Kidney (tissue), 14 donors: Measurements from ENCODE around the gene RERE. TPM values are rescaled to one million over a fixed set of nuclear protein-coding genes. Genes with fewer than 3 reads are reported as not detected.

Experiments
- DNase-seq, 5 donors: peaks; one replicate each; pipeline ENCODE4 v3.0.0-alpha.2; 2013 to 2020
- FAIRE-seq: peaks from 2 replicates; lab custom pipeline; 2012; peaks lifted over from hg19 to GRCh38; lab: Jason Lieb, UNC
- H3K27ac ChIP-seq, 2 donors: one replicate each; pipeline ENCODE4 v1.7.0; 2013; ENCODE audit warnings: low read depth in 2 of 2, low read length in 2 of 2, inconsistent platforms in 1 of 2
- H3K27me3 ChIP-seq: one replicate; pipeline ENCODE4 v1.7.1; 2013; ENCODE audit warnings: low read length, inconsistent platforms; ENCODE audit not compliant: control insufficient read depth, insufficient read depth
- H3K36me3 ChIP-seq, 3 donors: one replicate each; pipeline versions ENCODE4 v1.7.0 to v1.7.1; 2013; ENCODE audit warnings: low read length in 3 of 3, control low read depth in 1 of 3, inconsistent platforms in 1 of 3; ENCODE audit not compliant: insufficient read depth in 3 of 3, control insufficient read depth in 2 of 3
- H3K4me1 ChIP-seq, 3 donors: one replicate each; pipeline versions ENCODE4 v1.7.0 to v1.7.1; 2013; ENCODE audit warnings: low read length in 3 of 3, inconsistent platforms in 1 of 3, low read depth in 1 of 3; ENCODE audit not compliant: control insufficient read depth in 2 of 3, insufficient read depth in 2 of 3
- H3K4me3 ChIP-seq, 3 donors: one replicate each; pipeline versions ENCODE4 v1.7.0 to v1.8.1; 2013; ENCODE audit warnings: low read length in 3 of 3, control low read depth in 1 of 3, inconsistent platforms in 1 of 3
- H3K9ac ChIP-seq, 3 donors: one replicate each; pipeline versions ENCODE4 v1.7.0 to v1.7.1; 2013; ENCODE audit warnings: low read length in 3 of 3, control low read depth in 1 of 3, inconsistent platforms in 1 of 3
- H3K9me3 ChIP-seq, 3 donors: one replicate each; pipeline versions ENCODE4 v1.7.0 to v1.7.1; 2013; ENCODE audit warnings: low read length in 3 of 3, control low read depth in 1 of 3, inconsistent platforms in 1 of 3; ENCODE audit not compliant: control insufficient read depth in 2 of 3, insufficient read depth in 1 of 3
- intact Hi-C: fragments of 100-400 bp; cut with DNase I; formaldehyde crosslinking; loops from one replicate; pipeline ENCODE4 v1.11.1; 2022
- polyA plus RNA-seq: library from polyadenylated mRNA; stranded (reverse); fragments of 350-450 nt; fragmentation: Illumina TruSeq; extraction: RNeasy Lipid Tissue Mini Kit (QIAGEN cat#74804); gene quantifications from one replicate; pipeline ENCODE4 v1.2.3, GENCODE V29; 2014; ENCODE audit warnings: low read depth, low replicate concordance; ENCODE audit not compliant: insufficient read depth
- total RNA-seq: library from RNA; stranded (reverse); fragmentation: NEBNext Ultra II Directional; extraction: Animal tissue kit (Norgen Biotek cat#: 25700); gene quantifications from one replicate; pipeline ENCODE4 v1.2.1, GENCODE V29; 2021
- TF ChIP-seq, protein P1 (sequence below): IDR thresholded peaks from 3 replicates; pipeline ENCODE4 v1.5.1; 2012; ENCODE audit warnings: mild to moderate bottlenecking, moderate library complexity, borderline replicate concordance; ENCODE audit not compliant: insufficient read depth; ENCODE audit errors: extremely low read depth
- donor health status: control.
- donor health status: control.
- donor health status: control.
- donor health status: control.
- donor health status: control.
- donor health status: DM: yes; HTN: yes; CAD: no.
- donor health status: Normal renal cell carcinoma (clear cell type).

RERE gene
- total and polyA plus RNA-seq, 2 donors from 2014 or later = 37.2 to 176 TPM

DNA sequence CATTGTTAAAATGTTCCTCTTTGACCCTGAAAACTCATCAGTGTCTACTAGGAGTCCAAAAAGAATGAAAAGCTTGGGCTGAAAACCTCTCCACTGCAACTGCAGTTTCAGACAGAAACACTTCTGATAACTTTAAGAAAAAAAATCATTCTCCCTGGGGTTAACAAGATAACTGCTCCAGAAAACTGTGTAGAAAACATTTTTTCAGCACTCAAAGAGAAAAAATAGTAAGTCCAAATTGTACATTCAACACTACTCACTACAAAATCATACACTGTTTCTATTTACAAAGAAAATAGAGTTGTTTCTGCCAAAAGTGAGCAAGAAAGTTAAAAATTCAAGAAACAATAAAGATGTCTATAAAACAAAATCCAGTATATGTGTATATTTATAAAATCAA lies 157.8 kb downstream of the RERE start:
- FAIRE-seq = no peak
- H3K4me1 ChIP-seq = peaks cover 2 to 44% (median 32%) of the 10 kb centered on the region in 3 donors
- intact Hi-C loops = no loop called here

GRCh38 chr1:8653878-8654277 lies 163.6 kb downstream of the RERE start:
- Histone ChIP-seq H3K27me3 (no peaks in the 10 kb centered on the region), H3K36me3 (peaks cover 0 to 4% (median 2%) of the 10 kb centered on the region in 3 donors), H3K4me1 (peaks cover 0 to 7% (median 5%) of the 10 kb centered on the region in 3 donors), H3K27ac (no peak overlapping the region), H3K9ac (no peak overlapping the region), H3K9me3 (no peaks in the 10 kb centered on the region), H3K4me3 (no peak overlapping the region)
- TF ChIP-seq, protein P1, sequence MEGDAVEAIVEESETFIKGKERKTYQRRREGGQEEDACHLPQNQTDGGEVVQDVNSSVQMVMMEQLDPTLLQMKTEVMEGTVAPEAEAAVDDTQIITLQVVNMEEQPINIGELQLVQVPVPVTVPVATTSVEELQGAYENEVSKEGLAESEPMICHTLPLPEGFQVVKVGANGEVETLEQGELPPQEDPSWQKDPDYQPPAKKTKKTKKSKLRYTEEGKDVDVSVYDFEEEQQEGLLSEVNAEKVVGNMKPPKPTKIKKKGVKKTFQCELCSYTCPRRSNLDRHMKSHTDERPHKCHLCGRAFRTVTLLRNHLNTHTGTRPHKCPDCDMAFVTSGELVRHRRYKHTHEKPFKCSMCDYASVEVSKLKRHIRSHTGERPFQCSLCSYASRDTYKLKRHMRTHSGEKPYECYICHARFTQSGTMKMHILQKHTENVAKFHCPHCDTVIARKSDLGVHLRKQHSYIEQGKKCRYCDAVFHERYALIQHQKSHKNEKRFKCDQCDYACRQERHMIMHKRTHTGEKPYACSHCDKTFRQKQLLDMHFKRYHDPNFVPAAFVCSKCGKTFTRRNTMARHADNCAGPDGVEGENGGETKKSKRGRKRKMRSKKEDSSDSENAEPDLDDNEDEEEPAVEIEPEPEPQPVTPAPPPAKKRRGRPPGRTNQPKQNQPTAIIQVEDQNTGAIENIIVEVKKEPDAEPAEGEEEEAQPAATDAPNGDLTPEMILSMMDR = no peak
- intact Hi-C loops = no loop called here
- FAIRE-seq (no peak), DNase-seq (peak in 2 of 5 donors; percentile 66 to 68)

More for the DNA sequence above, 157.8 kb downstream of the RERE start:
- peaks cover 0 to 4% (median 2%) of the 10 kb centered on the region in 3 donors for H3K36me3 ChIP-seq
- H3K27ac ChIP-seq = no peak overlapping the region
- no peaks in the 10 kb centered on the region for H3K27me3 ChIP-seq
- H3K9me3 ChIP-seq = no peaks in the 10 kb centered on the region
- H3K9ac ChIP-seq = no peak overlapping the region
- TF ChIP-seq, protein P1 = no peak
- H3K4me3 ChIP-seq = no peak overlapping the region
- DNase-seq = no peak

GRCh38 chr1:8652467-8653046 lies 164.9 kb downstream of the RERE start:
- peaks cover 0 to 4% (median 2%) of the 10 kb centered on the region in 3 donors for H3K36me3 ChIP-seq
- intact Hi-C loops = no loop called here
- no peaks in the 10 kb centered on the region for H3K9me3 ChIP-seq
- H3K4me1 ChIP-seq = peaks cover 0 to 7% (median 5%) of the 10 kb centered on the region in 3 donors
- no peak overlapping the region for H3K9ac ChIP-seq
- no peak overlapping the region for H3K27ac ChIP-seq
- no peak overlapping the region for H3K4me3 ChIP-seq
- H3K27me3 ChIP-seq = no peaks in the 10 kb centered on the region
- FAIRE-seq (no peak), DNase-seq (no peak)
- TF ChIP-seq, protein P1 = no peak
